Stimulated activated CD4-positive, alpha-beta T cell treated with anti-CD3 and anti-CD28 coated beads, Interleukin-1b, Interleukin-23, amount 100 ng/mL, for 48 hours (primary cell): ENCODE results near the gene C12orf56.
"Not testable (repeated sequence)": the region's sequence is repeated elsewhere in the genome, so short reads cannot be mapped to it uniquely, and the experiment has no call there.

Experiments used
- DNase-seq: peaks from one replicate; pipeline ENCODE4 v3.0.0-alpha.2; 2020

The C12orf56 gene

DNA sequence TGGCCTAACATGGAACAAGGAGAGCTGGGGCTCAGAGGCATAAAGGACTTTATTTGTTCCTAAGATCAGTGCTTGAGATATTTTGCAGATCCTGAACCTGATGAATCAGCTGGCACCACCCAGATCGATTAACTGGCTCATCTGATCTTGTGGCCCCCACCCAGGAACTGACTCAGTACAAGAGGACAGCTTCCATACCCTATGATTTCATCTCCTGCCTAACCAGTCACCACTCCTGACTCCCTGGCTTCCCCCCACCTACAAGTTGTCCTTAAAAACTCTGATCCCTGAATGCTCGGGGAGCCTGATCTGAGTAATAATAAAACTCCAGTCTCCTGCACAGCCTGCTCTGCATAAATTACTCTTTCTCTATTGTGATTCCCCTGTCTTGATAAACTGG is 5.1 kb downstream of the C12orf56 start:
- peak; percentile 69 for DNase-seq

DNA sequence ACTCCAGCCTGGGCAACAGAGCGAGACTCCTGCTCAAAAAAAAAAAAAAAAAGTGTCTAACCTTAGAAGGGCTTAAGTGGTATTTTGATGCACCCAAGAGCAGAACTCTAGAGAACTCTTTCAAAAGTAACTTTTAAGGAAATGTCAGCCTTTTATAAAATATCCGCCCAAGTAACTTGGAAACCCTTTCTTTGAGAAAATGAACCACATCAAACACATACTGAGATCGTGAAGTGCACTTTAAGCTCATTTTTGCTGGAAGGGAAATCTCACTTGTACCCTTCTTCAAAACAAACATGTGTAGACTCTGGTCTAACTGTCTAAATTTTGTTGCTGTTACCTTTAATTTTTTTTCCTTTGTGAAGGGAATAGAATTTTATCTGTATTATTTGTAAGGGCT is 5.5 kb downstream of the C12orf56 start:
- no peak for DNase-seq

DNA sequence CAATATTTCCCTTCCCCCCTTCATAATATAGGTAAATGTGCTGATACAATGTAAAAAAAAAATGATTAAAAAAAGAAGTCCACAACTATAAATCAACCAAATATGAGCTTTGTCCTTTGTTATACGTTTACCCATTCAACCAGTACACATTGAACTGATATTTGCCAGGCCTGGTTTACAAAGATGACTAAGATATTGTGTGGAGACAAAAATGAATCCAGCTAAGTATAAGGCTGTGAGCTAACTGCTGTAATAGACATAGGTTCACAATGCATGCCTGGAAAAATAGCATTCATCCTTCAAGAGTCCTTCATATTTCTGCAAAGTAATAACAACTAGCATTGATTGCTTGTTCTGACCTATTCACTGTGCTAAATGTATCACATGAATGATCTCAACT is 6.9 kb downstream of the C12orf56 start:
- no peak for DNase-seq

DNA sequence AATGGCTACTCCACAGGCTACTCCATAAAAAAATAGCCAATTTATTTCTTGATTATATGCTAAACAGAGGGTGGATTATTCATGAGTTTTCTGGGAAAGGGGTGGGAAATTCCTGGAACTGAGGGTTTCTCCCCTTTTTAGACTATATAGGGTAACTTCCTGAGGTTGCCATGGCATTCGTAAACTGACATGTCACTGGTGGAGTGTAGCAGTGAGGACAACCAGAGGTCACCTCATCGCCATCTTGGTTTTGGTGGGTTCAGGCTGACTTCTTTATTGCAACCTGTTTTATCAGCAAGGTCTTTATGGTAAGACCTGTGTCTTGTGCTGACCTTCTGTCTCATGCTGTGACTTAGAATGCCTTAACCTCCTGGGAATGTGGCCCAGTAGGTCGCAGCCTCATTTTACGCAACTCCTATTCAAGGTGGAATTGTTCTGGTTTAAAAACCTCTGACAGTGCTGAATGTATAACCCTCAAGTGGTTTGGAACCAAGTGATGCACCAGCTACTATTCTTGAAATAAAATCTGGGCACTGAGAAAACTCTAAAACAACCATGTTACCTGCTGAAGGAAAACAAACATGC is 27.7 kb downstream of the C12orf56 start:
- no peak for DNase-seq

DNA sequence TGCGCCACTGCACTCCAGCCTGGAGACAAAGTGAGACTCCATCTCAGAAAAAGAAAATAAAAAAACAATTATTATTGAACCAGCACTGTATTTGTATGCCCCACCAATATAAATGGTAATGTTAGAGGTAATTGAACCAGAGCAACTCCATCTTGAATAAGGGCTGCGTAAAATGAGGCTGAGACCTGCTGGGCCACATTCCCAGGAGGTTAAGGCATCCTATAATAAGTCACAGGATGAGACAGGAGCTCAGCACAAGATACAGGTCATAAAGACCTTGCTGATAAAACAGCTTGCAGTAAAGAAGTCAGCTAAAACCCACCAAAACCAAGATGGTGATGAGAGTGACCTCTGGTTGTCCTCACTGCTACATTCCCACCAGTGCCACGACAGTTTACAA is 29.4 kb downstream of the C12orf56 start:
- not testable (repeated sequence) for DNase-seq

DNA sequence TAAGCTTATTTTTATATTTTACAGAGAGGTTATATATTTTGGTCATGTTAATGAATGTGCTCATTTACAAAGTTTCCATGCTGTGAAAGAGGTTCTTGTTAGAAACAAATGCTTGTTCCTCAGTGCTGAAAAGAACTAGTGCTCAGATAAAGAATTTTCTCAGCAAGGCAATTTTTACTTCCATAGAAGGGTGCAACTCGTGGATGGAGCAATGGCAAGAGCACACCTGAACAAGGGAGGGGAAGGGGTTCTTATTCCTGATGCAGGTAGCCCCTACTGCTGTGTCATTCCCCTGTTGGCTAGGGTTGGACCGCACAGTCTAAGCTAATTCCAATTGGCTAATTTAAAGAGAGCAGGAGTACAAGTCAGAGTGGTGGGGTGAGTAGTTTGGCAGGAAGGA is 34.3 kb downstream of the C12orf56 start:
- not testable (repeated sequence) for DNase-seq

DNA sequence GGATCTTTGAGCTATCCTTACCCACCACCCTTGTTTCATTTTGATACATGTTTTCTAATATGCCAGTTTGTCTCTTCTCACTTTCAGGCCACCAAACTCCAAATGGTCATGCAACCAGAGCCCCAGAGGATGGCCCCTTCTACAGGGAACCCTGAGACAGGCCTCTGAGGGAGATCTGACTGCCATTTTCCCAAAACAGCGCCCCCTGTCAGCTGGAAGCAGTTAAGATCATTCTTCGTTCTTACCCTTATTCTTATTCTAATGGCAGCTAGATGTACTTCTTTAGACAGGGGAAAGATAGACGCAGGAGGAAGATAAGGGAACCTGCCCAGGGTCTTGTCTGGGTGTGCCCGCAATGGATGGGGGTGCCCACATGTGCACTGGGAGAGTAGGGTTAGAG is 38.4 kb downstream of the C12orf56 start:
- DNase-seq, result no peak

DNA sequence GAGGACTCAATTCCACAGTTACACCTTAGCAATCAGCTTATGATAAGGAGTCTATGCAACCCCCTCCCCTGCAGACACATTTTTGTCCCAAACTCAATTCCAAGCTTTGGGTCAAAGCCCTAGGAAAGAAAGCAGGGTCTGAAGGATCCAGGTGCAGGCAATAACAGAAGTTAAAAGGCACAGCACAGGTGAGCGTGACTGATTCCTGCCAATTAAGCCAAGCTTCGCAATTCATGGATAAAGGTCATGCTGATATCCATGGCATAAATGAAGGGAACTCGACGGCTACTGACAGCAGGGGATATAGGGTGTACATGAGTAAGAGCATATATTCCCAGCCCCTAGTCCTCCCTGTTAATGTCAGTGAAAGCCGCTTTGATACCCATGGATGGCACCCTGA is 39.3 kb downstream of the C12orf56 start:
- DNase-seq, result no peak

DNA sequence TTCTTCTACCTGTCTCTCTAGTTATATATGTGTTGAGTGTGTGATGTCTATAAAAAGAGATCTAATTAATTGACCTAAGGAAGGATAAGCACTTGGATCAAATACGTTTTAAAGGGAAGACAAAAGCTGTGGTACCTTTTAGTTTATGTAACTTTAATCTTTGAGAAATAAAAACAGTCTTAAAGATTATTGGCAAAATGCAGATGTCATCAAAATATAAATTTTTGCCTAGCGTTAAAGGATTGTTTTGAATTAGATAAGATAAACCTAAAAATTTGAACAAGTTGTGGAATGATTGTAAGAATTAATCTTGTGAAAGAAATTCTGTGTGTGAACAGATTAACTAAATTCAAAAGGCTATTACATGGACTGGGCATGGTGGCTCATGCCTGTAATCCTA is 42.9 kb downstream of the C12orf56 start:
- no peak for DNase-seq

DNA sequence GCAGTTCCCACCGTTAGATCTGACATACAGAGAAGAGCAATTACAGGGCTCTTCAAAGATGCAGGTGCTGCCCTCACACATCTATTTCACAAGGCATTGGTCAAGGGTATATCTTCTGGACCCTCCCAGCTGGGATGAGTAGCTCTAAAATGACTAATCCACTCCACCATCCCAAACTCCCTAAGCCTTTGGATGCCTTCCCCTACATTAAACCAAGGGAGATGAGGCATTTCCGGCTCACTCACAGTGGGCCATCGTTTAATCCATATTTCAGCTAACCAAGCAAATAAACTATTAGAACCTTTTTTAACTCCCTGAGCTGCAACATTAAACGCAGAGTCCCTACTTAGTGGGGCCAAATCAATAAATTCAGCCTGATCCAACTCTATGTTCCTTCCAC is 45.9 kb downstream of the C12orf56 start:
- not testable (repeated sequence) for DNase-seq

DNA sequence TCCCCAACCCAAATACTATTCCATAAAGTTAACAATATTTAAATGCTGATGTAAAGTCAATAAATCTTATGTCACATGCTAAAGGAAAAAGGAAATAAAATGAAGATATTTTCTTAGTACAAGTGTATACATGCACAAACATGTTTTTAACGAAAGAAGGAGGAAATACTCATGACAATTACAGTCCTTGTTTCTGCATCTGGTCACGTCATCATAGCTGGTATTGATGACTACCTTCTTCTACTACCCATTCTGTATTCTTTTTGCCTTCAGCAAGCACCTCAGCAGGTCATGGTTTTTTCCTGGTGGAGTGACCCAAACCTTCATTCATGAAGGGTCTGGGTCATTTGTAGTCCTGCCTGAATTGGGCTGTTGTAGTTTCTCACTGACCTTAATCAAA is 50.0 kb downstream of the C12orf56 start:
- DNase-seq, result not testable (repeated sequence)

DNA sequence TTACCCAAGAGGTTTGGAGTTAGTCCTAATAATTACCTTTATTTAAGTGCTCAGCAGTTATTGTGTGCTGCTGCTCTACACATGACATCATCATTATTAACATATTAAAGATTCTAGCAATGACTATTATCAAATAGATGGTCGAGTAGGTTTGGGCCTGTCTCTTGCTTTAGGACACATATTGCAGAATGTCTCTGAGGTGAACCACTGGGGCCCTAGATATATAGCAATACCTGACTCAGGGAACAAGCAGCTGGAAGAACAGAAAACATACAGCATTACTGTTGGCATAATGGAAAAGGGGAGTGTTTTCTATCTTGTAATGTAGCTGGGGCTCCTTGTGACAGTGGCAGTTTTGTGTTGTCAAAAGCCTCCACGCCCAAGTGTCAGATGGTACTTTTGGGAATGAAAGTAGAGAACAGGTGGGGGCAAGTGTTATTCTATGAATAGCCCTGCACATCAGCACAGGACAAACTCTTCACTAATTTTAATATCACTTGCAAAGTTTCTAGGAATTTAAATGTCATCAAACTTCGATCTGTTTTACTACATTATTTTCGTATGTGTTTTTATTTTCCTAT is 54.6 kb downstream of the C12orf56 start:
- DNase-seq, result no peak

DNA sequence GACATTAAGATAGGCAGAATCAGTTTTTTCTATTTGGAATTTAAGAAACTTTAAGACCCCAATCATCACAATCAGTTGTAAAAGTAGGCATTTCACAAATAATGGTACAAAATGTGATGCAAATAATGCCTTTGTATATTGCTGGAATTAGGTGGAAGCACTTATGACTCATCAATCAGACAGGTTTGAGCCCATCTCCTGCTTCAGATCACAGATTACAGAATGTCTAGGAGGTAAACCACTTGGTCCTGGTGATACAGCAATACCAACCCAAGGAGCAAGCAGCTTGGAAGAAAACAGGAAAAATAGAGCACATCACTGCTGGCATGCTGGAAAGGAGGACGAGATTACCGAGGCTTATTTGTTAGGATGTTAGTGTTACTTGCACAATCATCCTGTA is 57.6 kb downstream of the C12orf56 start:
- DNase-seq, result no peak

DNA sequence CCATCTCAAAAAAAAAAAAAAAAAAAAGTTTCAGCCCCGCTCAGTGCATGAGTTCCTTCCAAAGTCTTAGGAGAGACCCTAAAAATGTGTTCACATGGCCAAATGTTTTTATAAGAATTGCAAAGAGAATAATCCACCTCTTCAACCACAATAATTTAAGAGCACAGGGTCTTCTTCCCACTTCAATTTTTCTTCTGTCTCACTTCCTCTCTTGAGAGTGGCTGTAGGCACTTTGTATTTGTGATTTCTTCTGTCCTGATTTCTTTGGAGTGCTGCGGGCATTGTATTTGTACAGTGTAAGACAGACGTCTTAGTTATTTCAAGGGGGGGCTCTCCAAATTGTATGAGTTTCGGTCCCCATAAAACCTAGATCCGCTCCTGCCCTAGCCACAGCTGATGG is 58.3 kb downstream of the C12orf56 start:
- no peak for DNase-seq

DNA sequence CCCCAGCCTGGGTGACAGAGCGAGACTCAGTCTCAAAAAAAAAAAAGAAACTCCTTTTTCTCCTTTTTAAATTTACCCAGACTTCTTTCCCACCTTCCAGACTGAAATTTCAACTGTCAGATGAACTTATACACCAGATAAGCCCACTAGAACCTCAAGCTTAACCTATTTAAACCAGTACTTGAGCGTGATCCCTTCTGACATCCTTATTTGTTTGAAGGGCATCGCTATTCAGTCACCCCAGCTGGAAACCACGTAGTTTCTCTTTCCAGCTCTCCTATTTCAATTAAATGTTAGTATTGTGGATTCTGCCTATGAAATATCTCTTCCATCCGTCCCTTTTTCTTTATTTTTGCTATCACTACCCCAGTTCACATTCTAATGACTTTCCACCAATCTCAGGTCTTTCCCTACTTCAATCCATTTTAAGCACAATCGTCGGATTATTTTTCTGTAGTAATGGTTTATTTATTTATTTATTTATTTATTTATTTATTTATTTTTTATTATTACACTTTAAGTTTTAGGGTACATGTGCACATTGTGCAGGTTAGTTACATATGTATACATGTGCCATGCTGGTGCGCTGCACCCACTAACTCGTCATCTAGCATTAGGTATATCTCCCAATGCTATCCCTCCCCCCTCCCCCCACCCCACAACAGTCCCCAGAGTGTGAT is 61.4 kb downstream of the C12orf56 start:
- DNase-seq, result not testable (repeated sequence)

DNA sequence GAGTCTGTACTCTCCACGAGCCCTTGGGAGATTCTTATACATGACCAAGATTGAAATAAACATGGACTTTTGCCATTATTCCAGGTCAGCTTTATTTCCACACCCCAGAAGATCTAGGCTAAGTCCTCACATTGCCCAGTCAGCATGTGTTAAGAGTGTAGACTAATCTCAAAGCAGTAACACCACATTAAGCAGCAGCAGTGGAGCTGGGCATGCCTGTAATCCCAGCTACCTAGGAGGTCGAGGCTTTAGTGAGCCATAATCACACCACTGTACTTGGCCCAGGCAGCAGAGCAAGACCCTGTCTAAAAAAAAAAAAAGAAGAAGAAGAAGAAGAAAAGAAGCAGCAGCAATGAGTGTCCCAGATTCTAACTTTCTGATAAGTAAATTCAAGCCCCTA is 65.5 kb downstream of the C12orf56 start:
- DNase-seq, result no peak

DNA sequence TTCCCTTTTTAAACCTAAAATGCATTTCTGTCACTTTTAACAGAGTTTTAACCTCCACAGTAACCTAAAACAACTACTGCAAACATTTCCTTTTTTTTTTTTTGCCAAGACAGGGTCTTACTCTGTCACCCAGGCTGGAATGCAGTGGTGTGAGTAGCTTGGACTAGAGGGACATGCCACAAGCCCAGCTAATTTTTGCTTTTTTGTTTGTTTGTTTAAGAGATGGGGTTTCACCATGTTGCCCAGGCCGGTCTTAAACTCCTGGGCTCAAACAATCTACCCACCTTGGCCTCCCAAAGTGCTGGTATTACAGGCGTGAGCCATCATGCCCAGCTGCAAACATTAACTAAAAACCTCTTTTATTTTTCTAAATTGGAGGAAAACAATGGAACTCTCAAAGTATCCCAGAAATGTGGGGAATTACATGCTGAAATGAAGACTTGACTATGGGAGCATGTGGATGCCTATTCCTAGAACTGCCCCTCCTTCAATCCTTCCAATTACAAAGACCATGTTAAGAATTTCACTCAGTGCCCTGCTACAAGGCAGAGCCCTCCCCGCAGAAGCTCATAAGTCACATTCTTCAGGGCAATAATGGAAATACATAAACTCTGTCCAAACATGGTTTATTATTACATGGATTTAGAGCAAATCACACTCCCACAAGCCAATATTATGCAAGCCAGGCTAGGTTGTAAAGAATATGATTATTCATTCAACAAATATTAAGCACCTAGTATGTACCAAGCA is 66.9 kb downstream of the C12orf56 start:
- no peak for DNase-seq

DNA sequence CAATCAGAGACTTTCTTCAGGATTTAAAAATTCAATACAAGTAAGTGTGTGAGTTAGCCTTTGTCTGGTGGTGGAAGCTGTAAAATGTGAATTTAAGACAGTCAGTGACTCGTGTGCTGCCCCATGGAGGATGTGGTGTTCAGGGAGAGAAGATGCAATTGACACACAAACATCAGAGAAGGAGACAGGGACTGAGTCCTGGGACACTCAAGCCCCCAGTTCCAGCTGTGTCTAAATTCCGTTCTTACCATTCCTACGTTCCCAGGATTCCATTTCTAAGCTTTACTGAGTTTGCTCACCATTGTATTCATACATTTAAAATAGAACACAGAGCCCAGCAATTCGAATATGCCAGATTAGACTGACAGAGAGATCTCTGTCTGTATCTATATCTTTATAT is 67.6 kb downstream of the C12orf56 start:
- no peak for DNase-seq

DNA sequence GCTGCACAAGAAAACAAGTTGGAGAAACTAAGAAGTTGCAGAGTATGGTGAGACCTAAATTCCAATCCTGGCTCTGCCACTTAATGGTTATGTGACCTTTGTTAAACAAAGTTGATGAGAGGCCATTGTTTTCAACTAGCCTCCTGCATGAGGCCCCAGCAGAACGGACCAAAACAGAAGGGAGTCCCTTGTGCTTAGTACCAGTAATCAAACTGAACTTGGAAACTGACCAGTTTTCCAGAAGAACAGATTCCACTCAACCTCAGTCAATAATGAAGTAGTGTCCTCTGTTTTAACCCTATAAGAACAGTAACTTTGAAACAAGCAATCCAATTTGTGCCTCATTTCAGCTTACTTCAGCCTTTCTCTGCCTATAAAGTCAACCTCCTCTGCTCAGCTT is 69.9 kb downstream of the C12orf56 start:
- no peak for DNase-seq

DNA sequence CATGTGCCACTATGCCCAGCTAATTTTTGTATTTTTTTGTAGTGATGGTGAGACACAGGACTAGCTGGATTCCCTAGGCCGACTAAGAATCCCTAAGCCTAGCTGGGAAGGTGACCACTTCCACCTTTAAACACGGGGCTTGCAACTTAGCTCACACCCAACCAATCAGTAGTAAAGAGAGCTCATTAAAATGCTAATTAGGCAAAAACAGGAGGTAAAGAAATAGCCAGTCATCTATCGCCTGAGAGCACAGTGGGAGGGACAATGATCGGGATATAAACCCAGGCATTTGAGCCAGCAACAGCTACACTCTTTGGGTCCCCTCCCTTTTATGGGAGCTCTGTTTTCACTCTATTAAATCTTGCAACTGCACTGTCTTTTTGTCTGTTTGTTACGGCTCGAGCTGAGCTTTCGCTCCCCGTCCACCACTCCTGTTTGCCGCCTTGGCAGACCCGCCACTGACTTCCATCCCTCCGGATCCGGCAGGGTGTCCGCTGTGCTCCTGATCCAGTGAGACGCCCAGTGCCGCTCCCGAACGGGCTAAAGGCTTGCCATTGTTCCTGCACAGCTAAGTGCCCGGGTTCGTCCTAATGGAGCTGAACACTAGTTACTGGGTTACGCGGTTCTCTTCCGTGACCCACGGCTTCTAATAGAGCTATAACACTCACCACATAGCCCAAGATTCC is 70.9 kb downstream of the C12orf56 start:
- DNase-seq, result not testable (repeated sequence)

DNA sequence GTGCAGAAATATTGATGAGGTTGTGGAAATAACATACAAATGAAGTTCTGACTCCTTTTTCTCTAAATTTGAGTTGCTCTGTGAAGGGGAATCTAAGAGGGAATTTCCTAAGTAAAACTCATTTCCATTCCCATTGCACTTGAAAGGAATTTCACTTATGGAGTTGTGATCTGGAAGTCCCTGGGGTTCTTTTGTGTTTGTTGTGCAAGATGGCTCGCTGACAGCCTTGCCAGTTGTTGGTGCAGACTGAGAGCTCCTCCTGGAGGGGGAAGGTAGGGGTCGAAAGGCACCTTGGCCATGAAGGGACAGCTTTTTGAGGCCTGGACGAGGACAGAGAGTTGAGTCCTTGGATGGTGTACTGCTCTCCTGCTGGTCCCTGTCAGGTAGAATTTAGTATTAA is 72.0 kb downstream of the C12orf56 start:
- no peak for DNase-seq

DNA sequence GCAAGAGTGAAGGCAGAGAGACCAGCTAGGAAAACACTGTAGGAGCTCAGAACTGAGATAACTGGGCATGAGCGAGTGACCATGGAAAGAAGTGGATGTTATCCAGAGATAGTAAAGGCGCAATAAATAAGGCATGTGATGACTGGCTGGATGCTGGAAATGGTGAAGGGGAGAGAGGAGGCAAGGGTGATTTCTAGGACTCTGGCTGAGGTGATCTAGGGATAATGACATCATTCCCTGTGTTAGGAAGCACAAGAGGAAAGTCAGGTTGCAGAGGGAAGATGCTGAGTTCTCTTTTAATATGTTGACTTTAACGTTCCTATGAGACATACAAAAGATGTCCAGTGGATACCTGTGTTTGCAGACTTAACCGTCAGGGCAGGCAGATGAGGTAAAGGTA is 78.7 kb downstream of the C12orf56 start:
- no peak for DNase-seq

DNA sequence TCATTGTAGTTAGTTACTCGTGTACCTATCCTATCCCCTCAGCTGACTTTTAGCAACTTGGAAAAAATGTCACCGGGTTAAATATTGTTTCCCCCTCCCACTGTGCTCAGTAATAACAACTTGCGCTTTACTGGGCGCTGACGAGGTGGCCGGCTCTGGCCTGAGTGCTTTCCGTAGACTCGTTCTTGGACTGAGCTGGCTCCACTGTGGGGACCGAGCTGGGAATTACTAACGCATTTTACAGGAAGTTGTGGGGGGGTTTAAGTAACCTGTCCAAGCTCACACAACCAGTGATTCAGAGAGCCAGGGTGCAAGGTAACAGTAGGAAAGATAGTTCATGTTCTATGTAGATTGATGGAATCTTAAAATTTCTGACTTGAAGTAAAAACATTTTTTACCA is 86.0 kb downstream of the C12orf56 start:
- DNase-seq, result no peak
